ENCODE results near the gene DHX16. TPM values are rescaled to one million over a fixed set of nuclear protein-coding genes. Genes with fewer than 3 reads are reported as not detected.
"Not testable (repeated sequence)": the region's sequence is repeated elsewhere in the genome, so short reads cannot be mapped to it uniquely, and the experiment has no call there.

The DHX16 gene
- total RNA-seq, 1 experiment from 2014 or later, result 36.8 TPM

DNA sequence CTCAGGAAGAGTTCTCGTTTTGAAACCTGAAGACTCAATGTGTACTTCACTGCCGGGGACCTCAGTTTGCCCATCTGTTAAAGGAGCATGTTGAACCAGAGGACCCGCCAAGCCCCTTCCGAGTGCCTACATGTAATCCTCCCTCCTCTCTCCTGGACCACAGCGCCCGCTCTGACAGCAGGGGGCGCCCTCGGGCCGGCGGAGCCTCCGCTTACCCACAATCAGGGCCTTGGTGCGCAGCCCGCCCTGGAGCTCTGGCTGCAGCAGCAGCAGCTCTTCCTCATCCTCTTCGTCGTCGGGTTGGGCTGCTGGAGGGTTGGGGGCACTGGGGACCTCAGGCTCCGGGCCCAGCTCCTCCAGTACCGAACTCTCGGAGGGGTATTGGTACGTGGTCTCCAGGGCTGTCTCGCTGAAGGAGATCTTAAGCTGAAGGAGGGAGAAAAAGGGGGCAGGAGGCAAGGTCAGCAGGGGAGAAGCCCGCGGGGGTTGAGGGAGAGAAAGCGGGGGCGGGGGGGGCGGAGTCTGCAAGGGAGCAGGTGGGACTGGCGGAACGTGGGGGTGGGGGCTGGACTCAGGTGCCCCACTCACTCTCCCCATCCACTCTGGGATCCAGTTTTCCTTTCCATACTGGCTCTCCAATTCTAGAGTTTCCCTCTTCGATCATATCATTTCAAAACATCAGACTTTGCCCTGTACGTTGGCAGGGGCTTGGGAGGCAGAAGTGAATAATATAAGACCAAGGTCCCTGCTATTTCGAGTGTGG, 6.3 kb upstream of the DHX16 start:
- peak; percentile 64 for DNase-seq (ENCODE audit: low read depth)

DNA sequence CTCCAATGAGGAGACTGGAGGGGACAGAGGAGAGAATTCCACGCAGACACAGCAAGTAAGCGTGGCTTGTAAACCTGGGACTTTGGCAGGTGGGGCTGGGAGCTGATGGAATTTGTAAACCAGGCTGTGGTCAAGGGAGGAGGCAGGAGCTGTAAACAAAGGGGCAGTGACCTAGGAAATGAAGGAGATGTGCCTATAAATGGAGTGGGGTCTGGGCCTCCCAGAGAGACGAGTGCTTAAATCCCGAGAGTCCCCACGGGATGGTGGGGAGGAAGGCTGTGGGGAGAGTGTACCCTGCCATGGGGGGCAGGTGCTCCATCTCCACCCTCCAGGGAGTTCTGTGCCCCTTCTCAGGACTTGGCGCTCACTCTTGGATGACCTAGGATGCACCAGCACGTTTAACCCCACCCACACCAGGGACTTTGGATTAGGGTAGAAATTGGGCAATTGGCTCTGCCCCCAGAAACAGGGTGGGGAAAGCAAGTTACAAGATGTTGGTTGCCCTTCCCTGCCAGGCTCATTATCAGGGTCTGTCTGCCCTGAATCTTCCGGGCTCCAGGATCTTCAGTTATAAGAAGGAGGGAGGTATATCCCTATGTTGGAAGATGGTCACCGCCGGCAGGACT, 4.0 kb upstream of the DHX16 start:
- DNase-seq (ENCODE audit: low read depth), result no peak

DNA sequence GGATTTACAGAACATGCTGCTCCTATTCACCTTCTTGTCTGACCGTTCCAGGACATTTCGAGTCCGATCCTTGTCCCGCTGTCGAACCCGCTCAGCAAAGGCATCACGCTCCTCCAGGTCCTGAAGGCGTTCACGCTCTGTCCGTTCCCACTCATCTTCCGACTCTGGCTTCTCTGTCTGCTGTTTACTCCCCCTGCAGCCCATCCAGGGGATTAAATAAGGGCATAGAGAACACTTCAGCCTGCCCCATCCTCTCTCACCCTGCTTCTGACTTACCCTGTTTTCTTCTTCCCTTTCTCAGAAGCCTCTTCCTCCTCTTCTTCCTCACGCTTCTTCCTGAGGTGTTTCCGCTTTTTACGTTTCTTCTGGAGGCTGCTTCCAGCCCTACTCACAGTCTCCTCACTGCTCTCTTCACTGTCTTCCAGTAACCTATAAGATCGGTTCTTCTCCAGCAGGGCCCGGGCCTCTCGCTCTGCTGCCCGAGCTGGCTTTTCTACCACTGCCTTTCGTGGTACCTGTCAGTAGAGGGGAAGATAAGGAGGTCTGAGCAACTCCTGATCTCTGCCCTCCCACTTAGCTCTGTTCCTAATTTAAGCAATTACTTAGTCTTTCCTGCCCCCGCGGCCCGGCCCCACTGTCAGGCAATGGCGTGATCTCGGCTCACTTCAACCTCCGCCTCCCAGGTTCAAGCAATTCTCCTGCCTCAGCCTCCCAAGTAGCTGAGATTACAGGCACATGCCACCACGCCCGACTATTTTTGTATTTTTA, 1.9 kb downstream of the DHX16 start:
- DNase-seq (ENCODE audit: low read depth), result no peak

- DNase-seq (ENCODE audit: low read depth), result not testable (repeated sequence)
These were observed 6.5 kb downstream of the DHX16 start for GRCh38 chr6:30666300-30666699.

DNA sequence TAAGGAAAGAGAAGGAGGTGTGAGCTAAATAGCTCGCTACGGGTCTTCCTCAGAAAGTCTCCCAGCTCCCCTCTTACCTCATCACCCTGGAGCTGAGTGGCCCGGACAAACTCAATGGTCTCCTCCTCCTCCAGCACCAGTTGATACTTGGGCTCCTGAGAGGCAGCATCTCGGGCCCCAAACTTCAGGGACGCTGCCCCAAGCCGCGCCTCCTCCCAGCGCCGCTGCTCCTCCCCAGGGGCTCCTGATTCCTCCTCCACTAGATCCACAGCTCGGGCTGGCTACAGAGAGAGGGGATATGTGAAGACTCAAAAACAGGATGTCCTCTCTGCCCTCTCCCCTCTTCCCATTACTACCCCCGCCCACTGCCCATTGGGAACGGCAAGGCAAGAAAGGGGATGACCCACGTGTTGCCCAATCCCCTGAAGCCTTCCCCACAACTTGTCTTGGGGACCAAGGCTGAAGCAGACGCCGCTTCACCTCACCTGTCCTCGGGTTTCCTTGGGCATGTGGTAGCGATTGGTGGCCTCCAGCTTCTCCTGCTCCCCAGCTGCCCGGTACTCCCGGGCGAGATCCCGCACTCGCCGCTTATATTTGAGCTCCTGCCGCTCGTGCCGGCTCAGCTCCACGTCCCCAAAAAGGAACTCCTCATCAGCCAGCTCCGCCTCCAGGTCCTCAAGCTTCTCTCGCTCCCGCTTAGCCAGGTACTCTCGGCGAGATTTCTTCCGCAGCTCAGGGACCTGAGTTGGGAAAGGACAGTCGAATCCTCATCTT, 7.6 kb downstream of the DHX16 start:
- DNase-seq (ENCODE audit: low read depth), result no peak

DNA sequence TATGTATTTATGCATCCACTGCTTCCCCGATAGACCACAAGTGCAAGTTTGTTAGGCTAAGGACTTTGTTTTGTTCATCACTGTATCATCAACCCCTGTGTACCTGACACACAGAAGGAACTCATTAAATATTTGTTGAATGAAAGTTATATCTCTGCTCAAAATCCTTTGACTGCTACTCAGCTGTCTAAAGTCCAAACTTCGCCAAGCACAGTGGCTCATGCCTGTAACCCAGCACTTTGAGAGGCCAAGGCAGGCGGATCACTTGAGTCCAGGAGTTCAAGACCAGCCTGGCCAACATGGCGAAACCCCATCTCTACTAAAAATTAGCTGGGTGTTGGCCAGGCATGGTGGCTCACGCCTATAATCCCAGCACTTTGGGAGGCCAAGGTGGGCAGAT, 14.9 kb downstream of the DHX16 start:
- not testable (repeated sequence) for DNase-seq (ENCODE audit: low read depth)

- DNase-seq (ENCODE audit: low read depth), result no peak
These were observed 15.4 kb downstream of the DHX16 start for GRCh38 chr6:30657454-30657853.

- no peak for DNase-seq (ENCODE audit: low read depth)
These were observed 16.3 kb downstream of the DHX16 start for GRCh38 chr6:30656513-30656912.

DNA sequence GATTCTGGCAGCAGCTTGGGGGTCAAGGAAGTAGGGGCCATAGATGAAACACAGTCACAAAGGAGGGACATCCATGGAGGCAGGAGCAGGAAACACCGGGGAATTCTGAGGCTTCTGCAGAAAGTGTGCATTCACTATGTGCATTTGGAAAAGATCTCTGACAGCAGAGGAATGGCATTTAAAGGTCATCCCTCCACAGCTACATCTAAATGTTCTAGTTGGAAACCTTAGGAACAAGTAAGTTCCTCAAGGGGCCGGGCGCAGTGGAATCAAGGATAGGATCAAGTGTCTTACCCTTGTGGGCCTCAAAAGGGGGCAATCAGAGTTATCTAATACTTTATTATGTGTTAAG, 17.1 kb downstream of the DHX16 start:
- DNase-seq (ENCODE audit: low read depth), result no peak

DNA sequence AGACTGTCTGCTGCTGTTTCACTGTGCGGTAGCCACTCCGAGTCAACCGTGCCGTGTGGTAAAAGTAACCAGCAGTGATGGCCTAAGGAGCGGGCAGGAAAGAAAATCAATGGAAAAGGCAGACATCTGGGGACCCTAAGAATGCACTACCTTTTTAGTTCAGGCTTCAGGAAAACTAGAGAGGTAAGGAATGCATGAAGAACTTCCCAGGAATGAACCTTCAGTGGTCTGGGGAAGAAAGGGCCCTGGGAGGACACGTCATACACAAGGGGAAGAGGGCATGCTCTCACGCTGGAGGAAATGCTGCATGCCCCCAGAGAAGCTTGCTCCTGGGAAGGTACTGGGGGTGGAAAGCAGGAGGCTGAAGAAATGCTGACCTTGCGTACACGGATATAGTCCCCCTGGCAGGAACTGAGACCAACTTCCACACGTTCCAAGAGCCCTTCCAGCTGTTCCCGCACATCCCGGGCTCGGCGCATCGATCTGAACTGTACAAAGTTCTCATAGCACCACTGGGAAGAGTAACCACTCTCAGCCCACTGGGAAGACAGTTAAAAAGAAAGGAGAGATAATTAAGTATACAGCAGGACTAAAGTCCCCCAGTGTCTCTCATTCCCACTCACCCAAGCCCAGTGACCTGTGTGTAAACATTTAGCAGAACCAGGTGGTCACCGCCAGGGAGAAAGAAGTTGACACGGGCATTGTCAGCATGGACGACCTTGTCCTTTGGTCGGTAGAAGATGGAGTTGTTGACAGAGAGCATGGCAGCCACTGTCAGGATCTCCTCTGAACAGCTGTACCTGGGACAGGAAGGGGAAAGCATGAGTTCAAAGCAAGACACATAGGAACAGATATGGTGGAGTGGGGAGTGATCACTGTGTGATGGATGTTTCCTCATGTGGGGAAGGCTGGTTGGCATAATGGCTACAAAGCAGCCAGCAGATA, 17.7 kb downstream of the DHX16 start:
- DNase-seq (ENCODE audit: low read depth), result no peak

GRCh38 chr6:30651143-30651542, 21.7 kb downstream of the DHX16 start:
- no peak for DNase-seq (ENCODE audit: low read depth)

- DNase-seq (ENCODE audit: low read depth), result peak; percentile 68
These were observed 25.3 kb downstream of the DHX16 start for GRCh38 chr6:30647242-30648116.

GRCh38 chr6:30646450-30647241, 26.2 kb downstream of the DHX16 start, which contains the start of gene C6orf136:
C6orf136 (plus strand) TSS chr6:30647133; CDS start chr6:30647232, 99 bp downstream.
- peak; percentile 89 for DNase-seq (ENCODE audit: low read depth)

DNA sequence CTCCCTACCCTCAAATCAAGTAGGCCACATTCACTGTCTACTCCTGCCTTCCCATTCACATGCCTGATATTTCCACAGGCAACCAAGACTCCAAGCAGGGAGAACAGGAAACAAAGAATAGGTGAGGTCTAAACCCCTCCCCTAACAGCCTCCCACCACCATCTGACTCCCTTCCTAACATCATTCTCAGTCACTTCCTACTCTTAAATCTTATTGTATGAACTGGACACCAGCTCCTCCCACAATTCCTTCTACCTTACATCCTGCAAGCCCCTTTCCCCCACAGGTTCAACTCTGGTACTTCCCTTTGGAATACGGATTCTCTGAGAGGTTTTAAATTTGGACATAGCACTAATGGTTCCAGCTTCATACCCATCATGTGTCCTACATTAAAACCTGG, 26.8 kb downstream of the DHX16 start:
- no peak for DNase-seq (ENCODE audit: low read depth)

DNA sequence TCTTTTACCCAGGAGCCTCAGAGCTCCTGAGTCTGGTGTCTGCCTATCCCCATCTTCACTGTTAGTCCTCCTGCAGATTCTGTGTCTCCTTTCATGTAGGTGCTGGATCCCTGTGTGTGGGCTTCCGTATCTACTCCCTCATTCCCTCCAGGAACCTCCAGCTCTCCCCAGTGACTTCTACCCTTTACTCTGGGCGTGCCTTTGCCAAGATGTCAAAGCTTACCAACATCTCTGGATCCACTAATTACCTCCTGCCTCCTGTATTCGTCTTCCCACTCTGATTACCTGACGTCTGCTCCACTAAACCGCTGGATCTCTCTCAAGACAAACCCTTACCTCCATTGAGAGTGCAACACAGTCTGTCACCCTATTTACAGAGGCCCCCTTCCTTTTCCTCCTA, 28.0 kb downstream of the DHX16 start:
- no peak for DNase-seq (ENCODE audit: low read depth)

GRCh38 chr6:30643656-30644055, 29.1 kb downstream of the DHX16 start:
- no peak for DNase-seq (ENCODE audit: low read depth)

GRCh38 chr6:30641048-30641447, 31.8 kb downstream of the DHX16 start:
- DNase-seq (ENCODE audit: low read depth), result no peak

- no peak for DNase-seq (ENCODE audit: low read depth)
These were observed 32.3 kb downstream of the DHX16 start for GRCh38 chr6:30640481-30640880.

- no peak for DNase-seq (ENCODE audit: low read depth)
These were observed 37.0 kb downstream of the DHX16 start for GRCh38 chr6:30635834-30636233.
